Occipital lobe (tissue), 2 donors: ENCODE measurements around the gene VPS51. TPM values are rescaled to one million over a fixed set of nuclear protein-coding genes. Genes with fewer than 3 reads are reported as not detected.
"Not testable (repeated sequence)": the region's sequence is repeated elsewhere in the genome, so short reads cannot be mapped to it uniquely, and the experiment has no call there.

ENCODE experiments used
- DNase-seq: peaks from one replicate; lab custom pipeline; 2025; lab: John Stamatoyannopoulos, UW
- total RNA-seq: library from RNA; depleted of rRNA; stranded (reverse); fragments of >200 nt; gene quantifications from one replicate; pipeline ENCODE4 v1.2.3, GENCODE V29; 2014

Gene VPS51
- total RNA-seq, 1 donor from 2014 or later: 215 TPM

- DNase-seq: no peak
Observed at GRCh38 chr11:65118097-65118837, 22.3 kb downstream of the VPS51 start.

DNA sequence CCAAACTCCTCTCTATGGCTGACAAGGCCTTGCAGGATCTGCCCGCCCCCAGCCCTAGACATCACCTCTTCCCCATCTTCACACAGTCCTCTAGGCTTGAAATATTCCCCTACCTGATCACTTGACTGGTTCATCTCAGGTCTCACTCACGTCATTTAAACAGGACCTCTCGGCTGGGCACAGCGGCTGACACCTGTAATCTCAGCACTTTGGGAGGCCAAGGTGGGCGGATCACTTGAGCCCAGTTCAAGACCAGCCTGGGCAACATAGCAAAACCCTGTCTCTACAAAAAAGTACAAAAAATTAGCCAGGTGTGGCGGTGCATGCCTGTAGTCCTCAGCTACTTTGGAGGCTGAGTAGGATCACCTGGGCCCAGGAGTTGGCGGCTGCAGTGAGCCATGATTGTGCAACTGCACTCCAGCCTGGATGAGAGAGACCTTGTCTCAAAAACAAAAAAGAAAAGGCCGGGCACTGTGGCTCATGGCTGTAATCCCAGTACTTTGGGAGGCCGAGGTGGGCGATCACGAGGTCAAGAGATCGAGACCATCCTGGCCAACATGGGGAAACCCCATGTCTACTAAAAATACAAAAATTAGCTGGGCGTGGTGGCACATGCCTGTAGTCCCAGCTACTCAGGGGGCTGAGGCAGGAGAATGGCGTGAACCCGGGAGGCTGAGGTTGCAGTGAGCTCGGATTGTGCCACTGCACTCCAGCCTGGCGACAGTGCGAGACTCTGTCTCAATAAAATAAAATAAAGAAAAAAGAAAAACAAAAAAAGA is 23.1 kb downstream of the VPS51 start:
- not testable (repeated sequence) for DNase-seq

DNA sequence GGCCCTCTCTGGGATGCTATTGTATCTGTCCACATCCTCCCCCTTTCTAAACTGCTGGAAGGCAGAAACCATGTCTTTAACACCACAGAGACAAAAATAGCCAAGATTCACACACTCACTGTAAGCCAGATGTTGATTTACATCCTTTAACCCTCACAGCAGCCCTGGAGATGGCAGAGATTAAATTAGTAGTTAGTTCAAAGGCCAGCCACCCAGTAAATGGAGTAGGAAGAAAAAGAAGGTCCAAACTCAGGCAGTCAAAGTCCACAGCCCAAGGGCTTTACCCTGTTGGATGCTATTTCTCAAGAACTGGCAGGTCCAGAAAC is 23.6 kb downstream of the VPS51 start:
- DNase-seq: no peak

DNA sequence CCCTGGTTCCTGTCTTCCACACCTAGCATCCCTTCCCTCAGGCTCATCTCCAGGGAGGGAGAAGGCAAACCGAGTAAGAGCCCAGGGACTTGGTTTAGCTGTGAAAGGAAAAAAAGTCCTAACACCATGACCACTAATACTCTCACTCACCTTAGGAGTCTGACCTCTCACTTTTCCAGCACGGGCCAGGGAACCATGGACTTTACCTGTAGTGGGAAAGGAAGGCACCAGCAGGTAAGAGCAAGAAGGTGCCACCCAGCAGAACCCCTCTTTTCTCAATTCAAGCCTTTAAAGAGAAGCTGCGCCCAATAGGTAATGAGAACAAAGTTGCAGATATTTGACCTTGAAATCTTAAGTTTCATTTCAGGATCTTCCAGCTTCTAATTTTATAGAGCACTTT is 24.8 kb downstream of the VPS51 start:
- no peak for DNase-seq

DNA sequence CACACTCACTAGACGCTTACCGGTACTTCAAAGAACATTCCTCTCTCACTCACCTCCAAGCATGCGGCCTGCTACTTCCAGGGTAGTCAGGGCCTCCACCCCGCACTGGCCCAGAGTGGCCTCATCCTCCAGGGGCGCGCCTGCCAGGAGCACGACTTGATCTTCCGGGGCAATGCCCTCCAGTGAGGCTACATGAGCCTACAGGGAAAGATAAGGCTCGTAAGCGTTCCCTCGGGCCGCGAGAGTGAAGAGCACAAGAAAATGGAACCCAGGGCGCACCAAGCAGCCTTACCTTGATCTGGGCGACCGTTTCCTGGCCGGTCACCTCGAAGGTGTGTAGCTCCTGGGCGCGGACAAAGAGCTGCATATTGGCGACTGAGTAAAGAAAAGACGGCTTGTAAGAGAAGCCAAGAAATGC is 25.4 kb downstream of the VPS51 start:
- no peak for DNase-seq

DNA sequence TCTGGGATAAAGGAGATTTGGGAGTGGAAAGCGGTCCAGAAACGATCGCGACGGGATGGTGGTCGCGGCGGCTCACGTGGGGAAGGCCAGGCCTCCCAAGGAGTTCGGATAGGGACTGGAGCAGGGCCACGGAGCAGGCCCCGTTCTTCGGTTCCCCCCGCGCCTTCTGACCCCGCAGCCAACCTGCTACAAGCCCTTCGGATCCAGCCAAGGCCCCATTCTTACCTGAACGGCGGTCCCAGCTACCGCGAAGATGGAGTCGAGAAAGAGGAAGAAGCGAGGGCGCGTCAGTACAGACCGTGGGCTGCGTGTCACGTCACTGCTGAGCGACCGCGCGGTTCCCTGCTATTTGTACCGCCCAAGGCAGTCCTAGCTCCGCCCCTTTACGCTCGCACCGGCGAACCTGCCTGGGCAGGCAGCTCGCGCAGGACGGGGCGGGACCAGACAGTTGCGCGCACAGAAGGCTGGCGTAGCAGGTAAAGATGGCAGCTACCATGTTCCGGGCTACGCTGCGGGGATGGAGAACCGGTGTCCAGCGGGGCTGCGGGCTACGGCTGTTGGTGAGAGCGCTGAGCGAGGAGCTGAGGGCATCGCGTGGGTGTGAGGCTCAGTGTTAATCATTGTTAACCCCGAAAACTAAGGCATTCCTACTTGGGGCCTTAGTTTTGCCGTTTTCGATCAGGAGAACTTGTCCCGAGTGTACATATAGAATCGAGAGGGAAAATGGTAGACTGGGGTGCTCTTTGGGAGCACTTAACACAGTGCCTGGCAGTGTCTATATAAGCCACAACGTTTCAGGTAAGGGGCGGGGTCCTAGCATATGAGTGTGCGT is 26.1 kb downstream of the VPS51 start, which contains the start of the genes FAU and MRPL49:
Gene FAU, minus strand, starts transcription at position 270 of the 832 bp plus-strand sequence. CDS start 321 bp downstream, outside the sequence.
Gene MRPL49, plus strand, starts transcription at position 457 of the 832 bp plus-strand sequence. Its CDS starts 26 bp downstream, at position 483.
- peak; percentile 96 for DNase-seq

GRCh38 chr11:65124480-65125196 is 28.6 kb downstream of the VPS51 start:
- no peak for DNase-seq

DNA sequence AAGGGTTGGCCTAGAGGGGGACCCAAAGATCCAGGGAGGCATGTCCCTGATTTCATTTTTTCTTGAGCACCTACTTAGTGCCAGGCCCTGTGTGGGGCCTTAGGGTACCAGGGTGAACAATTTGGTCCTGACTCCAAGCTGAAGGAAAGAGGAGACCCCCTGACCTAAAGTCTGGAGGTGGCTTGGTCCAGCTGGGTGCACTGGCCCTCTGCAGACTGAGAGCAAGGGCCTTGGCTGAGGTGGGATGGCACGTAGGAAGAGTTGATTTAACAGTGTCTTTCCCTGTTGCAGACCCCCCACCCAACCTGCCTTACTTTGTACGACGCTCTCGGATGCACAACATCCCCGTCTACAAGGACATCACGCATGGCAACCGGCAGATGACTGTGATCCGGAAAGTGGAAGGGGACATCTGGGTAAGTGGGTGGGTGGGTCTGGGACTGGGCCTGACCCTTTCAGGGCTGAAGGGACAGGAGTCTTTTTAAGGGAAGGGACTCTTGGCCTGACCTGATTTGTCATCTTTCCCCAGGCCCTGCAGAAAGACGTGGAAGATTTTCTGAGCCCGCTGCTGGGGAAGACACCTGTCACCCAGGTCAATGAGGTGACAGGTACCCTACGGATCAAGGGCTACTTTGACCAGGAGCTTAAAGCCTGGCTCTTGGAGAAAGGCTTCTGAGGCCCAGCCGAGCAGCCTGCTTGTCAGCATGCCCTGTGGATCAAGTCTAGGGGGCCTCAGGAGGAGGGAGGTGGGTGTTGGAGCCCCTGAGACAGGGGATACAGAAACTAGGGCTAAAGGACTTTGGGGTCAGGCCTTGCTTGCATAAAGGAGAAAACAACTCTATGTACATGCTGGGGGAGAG is 29.4 kb downstream of the VPS51 start:
- no peak for DNase-seq

- DNase-seq: no peak
Observed at GRCh38 chr11:65126624-65127274, 30.7 kb downstream of the VPS51 start.

- DNase-seq: no peak
Observed at GRCh38 chr11:65127473-65128181, 31.6 kb downstream of the VPS51 start.

DNA sequence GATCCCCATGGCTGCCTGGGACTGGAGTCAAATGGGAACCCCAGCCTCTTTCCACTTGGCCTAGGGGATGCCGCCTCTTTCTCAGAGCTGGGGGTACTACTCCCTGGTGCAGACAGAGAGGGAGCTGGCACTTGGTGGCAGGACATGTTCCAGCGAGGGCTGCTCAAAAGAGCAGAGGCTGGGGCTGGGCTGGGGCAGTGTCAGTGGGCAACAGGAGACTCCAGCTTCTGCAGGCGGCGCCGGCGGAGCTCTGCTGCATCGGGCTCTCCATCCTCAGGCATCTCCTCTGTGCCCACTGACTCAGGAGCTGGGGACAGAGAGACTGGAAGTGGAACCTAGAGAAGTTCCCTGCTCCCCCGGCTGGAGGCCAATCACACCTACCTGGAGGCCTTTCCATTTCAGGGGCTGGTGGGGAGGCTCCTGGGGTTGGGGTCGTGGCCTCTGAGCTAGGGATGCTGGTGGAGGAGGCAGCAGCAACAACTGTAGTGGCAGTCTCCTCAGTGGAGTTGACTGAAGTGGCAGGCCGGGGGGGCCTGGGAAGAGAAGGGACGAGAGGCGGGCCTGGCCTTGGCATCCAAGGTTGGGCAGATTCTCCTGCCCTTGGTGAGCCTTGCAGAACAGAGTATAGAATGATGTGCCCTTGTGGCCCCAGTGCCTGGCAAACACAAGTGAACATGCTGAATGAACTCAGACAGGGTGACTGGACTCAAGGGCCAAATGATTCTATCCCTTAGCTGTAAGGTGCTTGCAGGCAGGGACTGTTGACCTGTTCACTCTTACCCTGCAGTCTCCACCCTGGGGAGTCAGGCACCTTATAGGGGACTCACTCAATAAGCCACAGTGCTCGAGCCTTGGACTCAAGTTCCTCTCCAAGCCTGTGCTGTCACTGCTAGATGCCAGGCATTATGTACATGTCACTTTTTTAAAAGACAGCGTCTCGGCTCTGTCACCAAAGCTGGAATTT is 32.5 kb downstream of the VPS51 start:
- DNase-seq: no peak

GRCh38 chr11:65129649-65130441 is 33.8 kb downstream of the VPS51 start:
- no peak for DNase-seq

DNA sequence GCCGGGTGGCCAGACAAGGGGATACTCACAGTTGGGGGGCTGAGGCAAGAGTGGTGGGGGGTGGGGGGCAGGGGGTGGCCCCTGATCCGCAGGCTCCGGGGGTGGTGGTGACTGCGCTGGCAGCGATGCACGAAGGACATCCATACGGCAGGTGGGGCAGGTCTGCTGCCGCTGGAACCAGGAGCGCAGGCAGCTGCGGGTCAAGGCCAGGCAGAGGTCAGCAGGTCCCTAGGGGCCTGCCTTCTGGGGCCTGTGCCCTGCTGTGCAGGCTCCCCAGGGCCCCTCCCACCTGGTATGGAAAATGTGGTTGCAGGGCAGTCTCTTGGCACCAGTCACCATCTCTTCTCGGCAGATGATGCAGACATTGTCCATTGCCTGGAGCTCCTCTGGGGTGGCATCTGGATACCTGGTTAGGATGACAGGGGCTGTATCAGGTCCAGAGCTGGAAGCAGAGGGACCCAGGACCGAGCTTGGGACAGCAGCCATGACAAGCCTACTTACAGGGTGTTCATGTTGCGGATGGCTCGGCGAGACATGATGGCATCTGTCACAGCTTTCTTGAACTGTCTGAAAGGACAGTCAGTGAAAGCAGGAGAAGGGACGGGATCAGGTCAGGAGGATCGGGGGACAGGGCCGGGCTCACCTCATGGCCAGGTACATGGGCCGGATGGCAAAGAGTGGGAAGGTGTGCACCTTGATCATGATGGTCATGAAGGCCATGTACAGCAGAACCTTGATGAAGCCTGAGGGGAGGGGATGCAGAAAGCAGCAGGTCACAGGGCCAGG is 34.8 kb downstream of the VPS51 start:
- no peak for DNase-seq

DNA sequence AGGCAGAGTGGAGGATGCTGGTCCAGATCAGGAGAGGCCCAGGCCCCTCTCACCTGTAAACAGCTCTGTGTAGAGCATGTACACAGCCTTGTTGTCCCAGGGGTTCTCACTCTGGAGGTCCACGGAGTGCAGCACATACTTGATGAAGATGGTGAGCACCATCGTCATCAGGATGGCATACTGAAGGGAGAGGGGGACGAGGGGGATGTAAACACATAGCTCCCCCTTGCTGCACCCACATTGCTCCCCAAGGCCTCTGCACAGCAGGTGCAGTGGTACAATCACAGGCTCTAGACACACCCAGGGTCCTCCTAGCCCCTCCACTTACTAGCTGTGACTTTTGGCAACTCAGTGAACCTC is 35.4 kb downstream of the VPS51 start:
- no peak for DNase-seq

DNA sequence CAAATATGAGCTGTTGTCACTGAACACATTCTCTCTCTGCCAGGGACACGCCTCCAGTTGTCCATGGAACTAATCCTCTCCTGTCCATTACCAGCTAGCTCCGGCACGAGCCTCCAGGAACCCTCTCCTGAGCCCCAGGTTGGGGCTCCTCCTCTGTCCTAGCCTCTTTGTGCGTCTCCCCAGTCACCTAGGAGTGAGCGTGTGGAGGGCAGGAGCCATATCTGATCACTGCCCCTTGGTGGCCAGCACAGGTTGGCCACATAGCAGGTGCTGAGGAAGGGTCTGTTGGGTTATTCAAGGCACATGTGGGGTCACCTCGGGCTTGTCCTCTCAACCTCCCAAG is 35.9 kb downstream of the VPS51 start:
- no peak for DNase-seq

DNA sequence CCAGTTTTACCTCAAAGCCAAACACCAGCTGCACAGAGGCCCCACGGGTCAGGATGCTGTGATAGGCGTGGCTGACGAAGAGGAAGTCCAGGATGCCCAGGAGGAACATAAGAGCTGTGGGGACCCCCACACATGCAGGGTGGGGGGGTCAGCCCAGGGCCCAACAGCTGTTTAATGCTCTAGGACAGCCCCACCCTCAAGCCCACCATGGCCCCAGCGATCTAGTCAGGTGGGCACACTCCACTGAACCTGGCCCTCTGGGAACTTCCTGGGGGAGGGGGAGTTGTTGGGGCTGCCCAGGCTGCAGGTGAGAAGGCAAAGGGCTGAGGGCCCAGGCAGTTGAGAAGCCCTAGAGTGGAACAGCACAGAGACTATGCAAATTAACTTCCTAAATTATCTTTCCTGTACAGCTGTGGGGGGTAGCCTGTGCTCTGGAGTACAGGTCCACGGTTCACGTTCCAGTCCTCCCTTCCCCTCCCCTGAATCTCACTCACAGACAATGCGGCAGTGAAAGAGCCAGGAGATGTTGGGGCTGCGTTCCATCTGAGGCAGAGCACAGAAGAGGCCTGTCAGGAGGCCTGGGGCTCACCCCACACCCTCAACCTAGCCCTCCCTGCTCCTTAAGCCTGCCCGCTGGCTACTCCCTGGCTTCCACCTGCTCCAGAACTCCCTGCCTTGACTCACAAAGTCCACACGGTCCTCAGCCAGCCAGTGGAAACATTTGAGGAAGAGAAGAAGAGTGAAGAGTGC is 36.4 kb downstream of the VPS51 start:
- DNase-seq: no peak
